A673 (cell line): ENCODE results near the gene ZNF274. TPM values are rescaled to one million over a fixed set of nuclear protein-coding genes. Genes with fewer than 3 reads are reported as not detected.

Source experiments
- BruUV-seq: library from RNA; stranded (reverse); fragments of 400-500 nt; replicated peaks from 2 replicates; lab custom pipeline; 2021; lab: Mats Ljungman, UMichigan
- CTCF ChIA-PET: fragments of 300-600 bp; sonication (Branson Sonifier 250); formaldehyde crosslinking; loops from one replicate; lab custom pipeline; 2022; ENCODE audit warnings: antibody characterized with exemption; lab: Charles Lee
- POLR2A ChIA-PET: fragments of 300-600 bp; sonication (Branson Sonifier 250); formaldehyde crosslinking; loops from one replicate; lab custom pipeline; 2022; ENCODE audit warnings: antibody characterized with exemption; ENCODE audit not compliant: low non-redundant PET; lab: Charles Lee
- DNase-seq: peaks from one replicate; pipeline ENCODE4 v3.0.0-alpha.2; 2015; ENCODE audit warnings: low spot score
- H3K27ac ChIP-seq: fragments of 200-600 bp; sonication (generic); 2 replicates; pipeline ENCODE4 v1.5.1; 2016; ENCODE audit warnings: mixed run types, low read depth, mild to moderate bottlenecking, mixed read lengths, antibody characterized with exemption, low read length; ENCODE audit not compliant: poor library complexity, severe bottlenecking
- H3K27me3 ChIP-seq: fragments of 200-600 bp; sonication (generic); replicated peaks from 2 replicates; pipeline ENCODE4 v1.6.1; 2017; ENCODE audit warnings: mixed run types, low read depth, mild to moderate bottlenecking, mixed read lengths, antibody characterized with exemption, low read length; ENCODE audit not compliant: insufficient read depth, poor library complexity
- H3K36me3 ChIP-seq: fragments of 200-600 bp; sonication (generic); 2 replicates; pipeline ENCODE4 v1.6.1; 2016; ENCODE audit warnings: mixed run types, mild to moderate bottlenecking, mixed read lengths, antibody characterized with exemption, low read length; ENCODE audit not compliant: insufficient read depth, poor library complexity, severe bottlenecking
- H3K4me1 ChIP-seq: fragments of 200-600 bp; sonication (generic); 2 replicates; pipeline ENCODE4 v1.6.1; 2017; ENCODE audit warnings: mixed run types, mild to moderate bottlenecking, mixed read lengths, antibody characterized with exemption, low read length; ENCODE audit not compliant: insufficient read depth, poor library complexity, severe bottlenecking
- H3K4me3 ChIP-seq: fragments of 200-600 bp; sonication (generic); 2 replicates; pipeline ENCODE4 v1.5.1; 2016; ENCODE audit warnings: low read depth, mixed run types, mild to moderate bottlenecking, mixed read lengths, low read length; ENCODE audit not compliant: poor library complexity, severe bottlenecking
- H3K9me3 ChIP-seq: fragments of 200-600 bp; sonication (generic); 2 replicates; pipeline ENCODE4 v1.6.1; 2016; ENCODE audit warnings: mixed run types, low read depth, mild to moderate bottlenecking, mixed read lengths, antibody characterized with exemption, low read length; ENCODE audit not compliant: poor library complexity, severe bottlenecking
- CTCF ChIP-seq: fragments of 300-800, 200-600 bp; sonication (generic); conservative IDR thresholded peaks from 2 replicates; pipeline ENCODE4 v1.5.1; 2017; ENCODE audit warnings: low read depth, mild to moderate bottlenecking, antibody characterized with exemption, low read length, moderate library complexity, mixed read lengths
- EZH2 ChIP-seq: fragments of 200-600 bp; sonication (generic); IDR thresholded peaks from 2 replicates; pipeline ENCODE4 v1.6.1; 2017; ENCODE audit warnings: borderline replicate concordance, low read depth, mild to moderate bottlenecking, mixed read lengths, antibody characterized with exemption, low read length; ENCODE audit not compliant: poor library complexity, severe bottlenecking
- intact Hi-C: fragments of 100-400 bp; cut with micrococcal nuclease; formaldehyde crosslinking; loops from one replicate; pipeline ENCODE4 v1.10.0; 2022; ENCODE audit not compliant: unreplicated experiment
- total RNA-seq: library from RNA; stranded (reverse); gene quantifications from 2 replicates; pipeline ENCODE4 v1.2.3, GENCODE V29; 2021

The ZNF274 gene
- total RNA-seq, 1 experiment from 2014 or later, result 27.4 TPM

GRCh38 chr19:58228585-58229254, 45.9 kb downstream of the ZNF274 start, which contains the start of gene ZNF544:
ZNF544 (plus strand) TSS chr19:58228914; CDS start chr19:58244024, 15,110 bp downstream.
- intact Hi-C loops, result loop anchor here (2.0 kb wide), 1 partner anchor 50 kb away; the partner anchor contains the start of gene ZNF8
- BruUV-seq, result no TSS peak
- peaks cover 42% of the 10 kb centered on the region for H3K36me3 ChIP-seq
- no peaks in the 10 kb centered on the region for H3K9me3 ChIP-seq
- POLR2A ChIA-PET, result no interaction called here
- peak; percentile 87 for DNase-seq
- H3K27ac ChIP-seq, result peak within 1 kb of the TSS; percentile 84
- TF ChIP-seq EZH2 (no peak), CTCF (no peak; the same call in 1 of the 2 replicates)
- H3K4me3 ChIP-seq, result peak within 1 kb of the TSS; percentile 76
- peaks cover 3% of the 10 kb centered on the region for H3K4me1 ChIP-seq
- H3K27me3 ChIP-seq, result no peaks in the 10 kb centered on the region
- CTCF ChIA-PET, result interaction anchor here (0.7 kb wide), 1 partner anchor 46 kb away, joined by 3 read pairs; the partner anchor contains the start of gene ZNF274

GRCh38 chr19:58229255-58229639, 46.4 kb downstream of the ZNF274 start:
- ChIA-PET POLR2A (no interaction called here), CTCF (no interaction called here)
- peak; percentile 57 for DNase-seq
- Histone ChIP-seq H3K4me1 (peaks cover 3% of the 10 kb centered on the region), H3K4me3 (peak overlapping the region; percentile 76), H3K9me3 (no peaks in the 10 kb centered on the region), H3K27ac (no peak overlapping the region), H3K36me3 (peaks cover 48% of the 10 kb centered on the region), H3K27me3 (no peaks in the 10 kb centered on the region)
- TF ChIP-seq CTCF (peak; percentile 40), EZH2 (no peak)
- no TSS peak for BruUV-seq
- intact Hi-C loops, result loop anchor here (2.0 kb wide), 1 partner anchor 50 kb away; the partner anchor contains the start of gene ZNF8

- H3K36me3 ChIP-seq, result peaks cover 72% of the 10 kb centered on the region
These were observed 54.5 kb downstream of the ZNF274 start for GRCh38 chr19:58237324-58237723.

More at GRCh38 chr19:58237324-58237723, 54.5 kb downstream of the ZNF274 start:
- Histone ChIP-seq H3K27me3 (no peaks in the 10 kb centered on the region), H3K9me3 (peaks cover 8% of the 10 kb centered on the region), H3K4me1 (no peaks in the 10 kb centered on the region), H3K4me3 (no peak overlapping the region), H3K27ac (no peak overlapping the region)
- TF ChIP-seq EZH2 (no peak), CTCF (no peak)
- intact Hi-C loops, result no loop called here
- DNase-seq, result no peak
- BruUV-seq, result no TSS peak
- POLR2A ChIA-PET, result no interaction called here
- CTCF ChIA-PET, result no interaction called here
